Measurements from ENCODE around the gene DBT. TPM values are rescaled to one million over a fixed set of nuclear protein-coding genes. Genes with fewer than 3 reads are reported as not detected.

Gene DBT
- total and polyA plus RNA-seq, 11 donors = 6.8 to 45.3 (median 28.7) TPM

DNA sequence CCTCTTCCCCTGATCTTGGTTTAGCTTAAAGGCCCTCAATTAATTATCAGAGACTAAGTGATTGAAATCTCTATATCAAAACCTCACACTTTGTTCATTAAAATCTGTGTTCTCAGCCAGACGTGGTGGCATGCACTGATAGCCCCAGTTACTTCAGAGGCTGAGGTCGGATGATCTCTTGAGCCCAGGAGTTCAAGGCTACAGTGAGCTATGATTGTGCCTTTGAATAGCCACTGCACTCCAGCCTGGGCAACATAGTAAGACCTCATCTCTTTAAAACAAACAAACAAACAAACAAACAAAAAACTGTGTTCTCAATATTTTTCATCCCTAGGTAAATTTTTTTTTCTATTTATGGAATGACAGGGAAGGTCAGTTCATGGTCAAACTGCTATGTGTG lies 98.0 kb downstream of the DBT start:
- Histone ChIP-seq H3K36me3 (peaks cover 0 to 100% (median 50%) of the 10 kb centered on the region in 9 donors), H3K27me3 (no peaks in the 10 kb centered on the region), H3K4me3 (no peak overlapping the region), H3K4me1 (no peaks in the 10 kb centered on the region), H3K9me3 (no peaks in the 10 kb centered on the region), H3K27ac (no peak overlapping the region)
- DNase-seq (no peak), ATAC-seq (no peak)
- 53 to 60% (median 57%) methylated on average over 2 of the region's 2 CpGs for WGBS, 4 donors
- intact Hi-C loops (cut with DNase I) = loop anchor here in 2 of 10 donors (10.0 kb wide), 3 partner anchors 123 to 277 kb away; no protein-coding TSS in a partner anchor
- no peak for TF ChIP-seq POLR2A (IDR thresholded peaks at IDR 0.05)
- TF ChIP-seq, protein P1, sequence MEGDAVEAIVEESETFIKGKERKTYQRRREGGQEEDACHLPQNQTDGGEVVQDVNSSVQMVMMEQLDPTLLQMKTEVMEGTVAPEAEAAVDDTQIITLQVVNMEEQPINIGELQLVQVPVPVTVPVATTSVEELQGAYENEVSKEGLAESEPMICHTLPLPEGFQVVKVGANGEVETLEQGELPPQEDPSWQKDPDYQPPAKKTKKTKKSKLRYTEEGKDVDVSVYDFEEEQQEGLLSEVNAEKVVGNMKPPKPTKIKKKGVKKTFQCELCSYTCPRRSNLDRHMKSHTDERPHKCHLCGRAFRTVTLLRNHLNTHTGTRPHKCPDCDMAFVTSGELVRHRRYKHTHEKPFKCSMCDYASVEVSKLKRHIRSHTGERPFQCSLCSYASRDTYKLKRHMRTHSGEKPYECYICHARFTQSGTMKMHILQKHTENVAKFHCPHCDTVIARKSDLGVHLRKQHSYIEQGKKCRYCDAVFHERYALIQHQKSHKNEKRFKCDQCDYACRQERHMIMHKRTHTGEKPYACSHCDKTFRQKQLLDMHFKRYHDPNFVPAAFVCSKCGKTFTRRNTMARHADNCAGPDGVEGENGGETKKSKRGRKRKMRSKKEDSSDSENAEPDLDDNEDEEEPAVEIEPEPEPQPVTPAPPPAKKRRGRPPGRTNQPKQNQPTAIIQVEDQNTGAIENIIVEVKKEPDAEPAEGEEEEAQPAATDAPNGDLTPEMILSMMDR (IDR thresholded peaks at IDR 0.05) = no peak

DNA sequence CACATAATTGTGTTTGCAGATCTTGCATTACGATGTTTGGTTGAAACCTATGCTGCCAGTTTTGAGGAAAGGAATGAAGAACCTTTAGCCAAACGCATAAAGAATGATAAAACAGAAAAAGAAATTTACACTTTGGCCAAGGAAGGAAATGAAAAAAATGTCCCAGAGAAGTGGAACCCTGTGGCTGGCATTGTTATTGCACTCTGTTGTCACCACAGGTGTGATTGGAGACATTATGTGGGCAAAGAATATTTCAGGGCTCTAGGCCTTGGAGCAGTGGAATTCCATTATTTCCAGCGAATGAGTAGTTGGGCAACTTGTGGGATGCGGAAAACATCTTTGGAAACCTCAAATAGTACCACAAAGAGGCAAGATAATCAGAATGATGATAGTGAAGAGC lies 101.8 kb downstream of the DBT start:
- no peak for TF ChIP-seq POLR2A (IDR thresholded peaks at IDR 0.05)
- TF ChIP-seq, protein P1 (IDR thresholded peaks at IDR 0.05) = no peak
- DNase-seq (no peak), ATAC-seq (no peak)
- no peak overlapping the region for H3K27ac ChIP-seq
- H3K9me3 ChIP-seq = no peaks in the 10 kb centered on the region
- no peaks in the 10 kb centered on the region for H3K4me1 ChIP-seq
- 78 to 90% (median 86%) methylated on average over 4 of the region's 4 CpGs for WGBS, 4 donors
- H3K36me3 ChIP-seq = peaks cover 0 to 100% (median 81%) of the 10 kb centered on the region in 9 donors
- H3K27me3 ChIP-seq = no peaks in the 10 kb centered on the region
- H3K4me3 ChIP-seq = no peak overlapping the region
- intact Hi-C loops (cut with DNase I) = loop anchor here in 5 of 10 donors (5.0 to 10.0 kb wide), 7 partner anchors 117 to 319 kb away; partner anchors contain the start of gene RTCA (in 1 of the 5)

GRCh38 chr1:100146958-100147357 lies 102.7 kb downstream of the DBT start:
- WGBS, 4 donors = 98 to 100% (median 99%) methylated on average over 1 of the region's 1 CpG
- Histone ChIP-seq H3K27me3 (no peaks in the 10 kb centered on the region), H3K9me3 (no peaks in the 10 kb centered on the region), H3K36me3 (peaks cover 0 to 100% (median 90%) of the 10 kb centered on the region in 9 donors), H3K4me3 (no peak overlapping the region), H3K4me1 (peaks cover 0 to 7% (median 0%) of the 10 kb centered on the region in 12 donors), H3K27ac (no peak overlapping the region)
- intact Hi-C loops (cut with DNase I) = loop anchor here in 5 of 10 donors (5.0 to 10.0 kb wide), 7 partner anchors 118 to 320 kb away; partner anchors contain the start of gene RTCA (in 1 of the 5)
- TF ChIP-seq, protein P1 (IDR thresholded peaks at IDR 0.05) = no peak
- TF ChIP-seq POLR2A (IDR thresholded peaks at IDR 0.05) = no peak
- no peak for DNase-seq
- ATAC-seq = no peak

GRCh38 chr1:100145116-100145515 lies 104.5 kb downstream of the DBT start:
- no peak for TF ChIP-seq POLR2A (IDR thresholded peaks at IDR 0.05)
- TF ChIP-seq, protein P1 (IDR thresholded peaks at IDR 0.05) = no peak
- intact Hi-C loops (cut with DNase I) = loop anchor here in 5 of 10 donors (5.0 to 10.0 kb wide), 7 partner anchors 120 to 322 kb away; partner anchors contain the start of gene RTCA (in 1 of the 5)

More at GRCh38 chr1:100145116-100145515, 104.5 kb downstream of the DBT start:
- WGBS, 4 donors = 92 to 96% (median 95%) methylated on average over 3 of the region's 3 CpGs
- no peaks in the 10 kb centered on the region for H3K27me3 ChIP-seq
- H3K4me3 ChIP-seq = no peak overlapping the region
- no peaks in the 10 kb centered on the region for H3K9me3 ChIP-seq
- DNase-seq = no peak
- H3K27ac ChIP-seq = no peak overlapping the region
- ATAC-seq = no peak
- H3K36me3 ChIP-seq = peaks cover 0 to 100% (median 99%) of the 10 kb centered on the region in 9 donors
- H3K4me1 ChIP-seq = peaks cover 0 to 7% (median 0%) of the 10 kb centered on the region in 12 donors

Data from heart left ventricle (tissue), 16 donors.